Caco-2 (cell line): ENCODE results near the gene GRK4. TPM values are rescaled to one million over a fixed set of nuclear protein-coding genes. Genes with fewer than 3 reads are reported as not detected.

Experiments
- BruUV-seq: library from RNA; stranded (reverse); fragments of 400-500 nt; replicated peaks from 2 replicates; lab custom pipeline; 2021; lab: Mats Ljungman, UMichigan
- CTCF ChIA-PET: fragments of 300-600 bp; sonication (Branson Sonifier 250); formaldehyde crosslinking; loops from one replicate; lab custom pipeline; 2022; ENCODE audit warnings: antibody characterized with exemption; lab: Charles Lee
- POLR2A ChIA-PET: fragments of 300-600 bp; sonication (Branson Sonifier 250); formaldehyde crosslinking; loops from one replicate; lab custom pipeline; 2022; ENCODE audit warnings: antibody characterized with exemption; lab: Charles Lee
- DNase-seq, 2 experiments: peaks; one replicate each; pipeline versions ENCODE4 v3.0.0 to v3.0.0-alpha.2; 2020 to 2022
- H3K27me3 ChIP-seq: replicated peaks from 2 replicates; pipeline ENCODE4 v1.6.0; 2011; ENCODE audit warnings: low read length; ENCODE audit not compliant: control insufficient read depth, insufficient read depth
- H3K36me3 ChIP-seq: 2 replicates; pipeline ENCODE4 v1.5.1; 2011; ENCODE audit warnings: low read length; ENCODE audit not compliant: control insufficient read depth, insufficient read depth
- H3K4me1 ChIP-seq: fragments of 250-450 bp; sonication (Bioruptor Pico); 2 replicates; pipeline ENCODE4 v1.5.1; 2020; ENCODE audit warnings: mild to moderate bottlenecking
- H3K4me3 ChIP-seq: 2 replicates; pipeline ENCODE4 v1.5.1; 2011; ENCODE audit warnings: low read depth, mild to moderate bottlenecking, control low read depth, low read length
- H3K9me3 ChIP-seq: fragments of 250-450 bp; sonication (Bioruptor Pico); 2 replicates; pipeline ENCODE4 v1.5.1; 2020; ENCODE audit warnings: mild to moderate bottlenecking, moderate library complexity
- H3K27ac Mint-ChIP-seq: one replicate; pipeline ENCODE4 v1.8.0; 2022; ENCODE audit warnings: mixed read lengths; ENCODE audit not compliant: unreplicated experiment
- H3K27me3 Mint-ChIP-seq: one replicate; pipeline ENCODE4 v1.8.0; 2022; ENCODE audit warnings: mixed read lengths; ENCODE audit not compliant: insufficient read depth, unreplicated experiment
- H3K36me3 Mint-ChIP-seq: one replicate; pipeline ENCODE4 v1.8.0; 2022; ENCODE audit warnings: mild to moderate bottlenecking, mixed read lengths; ENCODE audit not compliant: insufficient read depth, unreplicated experiment
- H3K4me1 Mint-ChIP-seq: one replicate; pipeline ENCODE4 v1.8.0; 2022; ENCODE audit warnings: low read depth, mixed read lengths; ENCODE audit not compliant: unreplicated experiment
- H3K4me3 Mint-ChIP-seq: one replicate; pipeline ENCODE4 v1.8.0; 2022; ENCODE audit warnings: mild to moderate bottlenecking, moderate library complexity, mixed read lengths; ENCODE audit not compliant: unreplicated experiment
- H3K9me3 Mint-ChIP-seq: one replicate; pipeline ENCODE4 v1.8.0; 2022; ENCODE audit warnings: mixed read lengths; ENCODE audit not compliant: unreplicated experiment
- intact Hi-C: fragments of 100-400 bp; cut with micrococcal nuclease; formaldehyde crosslinking; loops from one replicate; pipeline ENCODE4 v1.10.0; 2022; ENCODE audit not compliant: unreplicated experiment
- total RNA-seq: library from RNA; stranded (reverse); gene quantifications from 2 replicates; pipeline ENCODE4 v1.2.3, GENCODE V29; 2022
- TF ChIP-seq, protein P1 (sequence below), 2 experiments: fragments of 200-600 bp in 1 of 2; IDR thresholded peaks; 1 replicate in 1 of 2; 2 replicates in 1 of 2; pipeline versions ENCODE4 v1.5.1 to v1.8.0; 2011 to 2022; ENCODE audit warnings: antibody characterized with exemption in 1 of 2, control low read depth in 1 of 2, inconsistent platforms in 1 of 2, low read depth in 1 of 2, low read length in 1 of 2, mild to moderate bottlenecking in 1 of 2, moderate library complexity in 1 of 2; ENCODE audit not compliant: insufficient read depth in 1 of 2, severe bottlenecking in 1 of 2, unreplicated experiment in 1 of 2

Gene GRK4
- total RNA-seq, 1 experiment from 2014 or later = 7.1 TPM

DNA sequence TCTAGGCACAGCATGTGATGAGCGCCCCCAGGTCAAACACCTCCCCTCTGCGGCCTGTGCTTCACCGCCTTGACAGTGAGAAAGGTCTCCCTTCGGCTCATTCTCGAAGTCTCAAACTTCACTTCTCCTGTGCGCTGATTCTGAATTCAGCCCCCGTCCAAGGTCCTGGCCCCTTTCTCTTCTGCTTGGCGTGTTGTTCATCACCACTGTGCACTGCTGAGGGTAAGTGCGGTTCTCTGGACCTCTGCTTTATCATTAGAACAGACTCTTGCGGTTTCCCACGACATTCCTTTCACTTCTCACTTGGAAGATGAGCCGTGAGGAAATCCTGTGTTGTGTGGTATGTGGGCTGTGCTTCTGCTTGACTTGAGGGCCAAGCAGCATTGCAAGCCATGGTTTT is 99.1 kb downstream of the GRK4 start:
- DNase-seq = no peak
- H3K27ac Mint-ChIP-seq = no peak overlapping the region
- H3K36me3 Mint-ChIP-seq = no peaks in the 10 kb centered on the region
- ChIA-PET CTCF (no interaction called here), POLR2A (no interaction called here)
- H3K4me3 Mint-ChIP-seq = no peak overlapping the region
- H3K9me3 Mint-ChIP-seq = no peaks in the 10 kb centered on the region
- H3K36me3 ChIP-seq = no peaks in the 10 kb centered on the region
- H3K9me3 ChIP-seq = no peaks in the 10 kb centered on the region
- H3K4me1 ChIP-seq = no peaks in the 10 kb centered on the region
- no peaks in the 10 kb centered on the region for H3K27me3 ChIP-seq
- H3K27me3 Mint-ChIP-seq = no peaks in the 10 kb centered on the region
- no peaks in the 10 kb centered on the region for H3K4me1 Mint-ChIP-seq
- no peak overlapping the region for H3K4me3 ChIP-seq
- BruUV-seq = no TSS peak
- TF ChIP-seq, protein P1, sequence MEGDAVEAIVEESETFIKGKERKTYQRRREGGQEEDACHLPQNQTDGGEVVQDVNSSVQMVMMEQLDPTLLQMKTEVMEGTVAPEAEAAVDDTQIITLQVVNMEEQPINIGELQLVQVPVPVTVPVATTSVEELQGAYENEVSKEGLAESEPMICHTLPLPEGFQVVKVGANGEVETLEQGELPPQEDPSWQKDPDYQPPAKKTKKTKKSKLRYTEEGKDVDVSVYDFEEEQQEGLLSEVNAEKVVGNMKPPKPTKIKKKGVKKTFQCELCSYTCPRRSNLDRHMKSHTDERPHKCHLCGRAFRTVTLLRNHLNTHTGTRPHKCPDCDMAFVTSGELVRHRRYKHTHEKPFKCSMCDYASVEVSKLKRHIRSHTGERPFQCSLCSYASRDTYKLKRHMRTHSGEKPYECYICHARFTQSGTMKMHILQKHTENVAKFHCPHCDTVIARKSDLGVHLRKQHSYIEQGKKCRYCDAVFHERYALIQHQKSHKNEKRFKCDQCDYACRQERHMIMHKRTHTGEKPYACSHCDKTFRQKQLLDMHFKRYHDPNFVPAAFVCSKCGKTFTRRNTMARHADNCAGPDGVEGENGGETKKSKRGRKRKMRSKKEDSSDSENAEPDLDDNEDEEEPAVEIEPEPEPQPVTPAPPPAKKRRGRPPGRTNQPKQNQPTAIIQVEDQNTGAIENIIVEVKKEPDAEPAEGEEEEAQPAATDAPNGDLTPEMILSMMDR (IDR thresholded peaks at IDR 0.05; ENCODE audit: insufficient read depth in 1 of 2, low read depth in 1 of 2, low read length in 1 of 2, severe bottlenecking in 1 of 2, unreplicated experiment in 1 of 2) = no peak
- intact Hi-C loops = no loop called here

DNA sequence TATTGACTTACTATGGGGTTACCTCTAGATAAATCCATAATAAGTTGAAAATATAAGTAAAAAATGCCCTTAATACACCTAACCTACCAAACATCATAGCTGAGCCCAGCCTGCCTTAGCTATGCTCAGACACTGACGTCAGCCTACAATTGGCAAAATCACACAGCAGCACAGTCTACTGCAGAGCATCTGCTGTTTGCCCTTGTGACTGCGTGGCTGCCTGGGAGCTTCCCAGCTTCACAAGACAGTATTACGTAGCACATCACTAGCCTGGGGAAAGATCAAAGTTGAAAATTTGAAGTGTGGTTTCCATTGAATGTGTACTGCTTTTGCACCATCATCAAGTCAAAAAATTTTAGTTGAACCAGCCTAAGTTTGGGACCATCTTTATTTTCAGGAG is 102.2 kb downstream of the GRK4 start:
- Mint-ChIP-seq H3K36me3 (no peaks in the 10 kb centered on the region), H3K27ac (no peak overlapping the region), H3K4me1 (no peaks in the 10 kb centered on the region), H3K4me3 (no peak overlapping the region), H3K9me3 (no peaks in the 10 kb centered on the region), H3K27me3 (no peaks in the 10 kb centered on the region)
- BruUV-seq = no TSS peak
- ChIA-PET POLR2A (no interaction called here), CTCF (no interaction called here)
- Histone ChIP-seq H3K4me3 (no peak overlapping the region), H3K27me3 (no peaks in the 10 kb centered on the region), H3K9me3 (no peaks in the 10 kb centered on the region), H3K36me3 (no peaks in the 10 kb centered on the region), H3K4me1 (no peaks in the 10 kb centered on the region)
- intact Hi-C loops = no loop called here
- TF ChIP-seq, protein P1 (IDR thresholded peaks at IDR 0.05; ENCODE audit: insufficient read depth in 1 of 2, low read depth in 1 of 2, low read length in 1 of 2, severe bottlenecking in 1 of 2, unreplicated experiment in 1 of 2) = no peak
- DNase-seq = no peak

DNA sequence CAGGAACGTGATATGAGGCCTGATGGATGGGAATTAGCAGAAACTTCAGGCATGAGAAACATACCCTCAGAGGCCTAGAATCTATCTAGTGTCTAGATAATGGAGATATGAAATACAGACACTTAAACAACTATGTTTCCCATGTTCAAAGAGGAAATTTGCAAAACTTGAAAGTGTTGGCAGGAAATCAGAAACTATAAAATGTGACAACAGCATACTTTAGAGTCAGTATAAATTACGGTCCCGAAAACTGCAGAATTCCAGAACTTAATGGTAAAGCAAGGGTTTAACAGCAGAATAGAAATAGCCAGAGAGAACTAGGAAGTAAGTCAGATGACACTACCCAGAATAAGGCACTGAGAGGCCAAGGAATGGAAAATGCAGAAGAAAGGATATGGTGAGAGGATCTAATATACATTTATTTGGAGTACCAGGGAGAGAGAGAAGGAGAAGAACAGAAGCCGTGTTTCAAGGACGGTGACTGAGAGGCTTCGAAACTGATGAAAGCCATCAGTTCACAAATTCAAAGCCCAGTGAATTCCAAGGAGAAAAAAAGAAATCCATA is 103.5 kb downstream of the GRK4 start:
- BruUV-seq = no TSS peak
- POLR2A ChIA-PET = no interaction called here

More for the DNA sequence above, 103.5 kb downstream of the GRK4 start:
- no peak for DNase-seq
- H3K36me3 ChIP-seq = no peaks in the 10 kb centered on the region
- no peaks in the 10 kb centered on the region for H3K27me3 ChIP-seq
- Mint-ChIP-seq H3K36me3 (no peaks in the 10 kb centered on the region), H3K27ac (no peak overlapping the region), H3K9me3 (no peaks in the 10 kb centered on the region), H3K4me3 (no peak overlapping the region), H3K4me1 (no peaks in the 10 kb centered on the region), H3K27me3 (no peaks in the 10 kb centered on the region)
- no peaks in the 10 kb centered on the region for H3K9me3 ChIP-seq
- TF ChIP-seq, protein P1 (IDR thresholded peaks at IDR 0.05; ENCODE audit: insufficient read depth in 1 of 2, low read depth in 1 of 2, low read length in 1 of 2, severe bottlenecking in 1 of 2, unreplicated experiment in 1 of 2) = no peak
- no peaks in the 10 kb centered on the region for H3K4me1 ChIP-seq
- H3K4me3 ChIP-seq = no peak overlapping the region
- CTCF ChIA-PET = no interaction called here
- intact Hi-C loops = no loop called here
